WTC11 (cell line): ENCODE data around the gene HOXD10. TPM values are rescaled to one million over a fixed set of nuclear protein-coding genes. Genes with fewer than 3 reads are reported as not detected.
A peak's percentile ranks its signal among the peaks of the same experiment; 100 is the strongest.

Experiments
- ATAC-seq: fragments of 200-7000 bp; cut with Tn5 transposase; 2 replicates; pipeline ENCODE4 v1.10.0; 2021; ENCODE audit warnings: mild to moderate bottlenecking, moderate library complexity
- CTCF ChIA-PET: fragments of 300-600 bp; sonication (Branson Sonifier 250); formaldehyde crosslinking; loops from one replicate; lab custom pipeline; 2021; ENCODE audit warnings: antibody characterized with exemption; lab: Charles Lee
- POLR2A ChIA-PET: fragments of 350-600 bp; sonication (Branson Sonifier 250); formaldehyde crosslinking; loops from one replicate; lab custom pipeline; 2021; ENCODE audit warnings: antibody characterized with exemption; lab: Charles Lee
- DNase-seq: peaks from one replicate; pipeline ENCODE4 v3.0.0; 2021; ENCODE audit warnings: low spot score
- H3K27ac Mint-ChIP-seq: 2 replicates; pipeline ENCODE4 v1.8.0; 2021; ENCODE audit warnings: mixed read lengths
- H3K27me3 Mint-ChIP-seq: 2 replicates; pipeline ENCODE4 v1.8.0; 2021; ENCODE audit warnings: low read depth, mild to moderate bottlenecking, moderate library complexity, mixed read lengths
- H3K36me3 Mint-ChIP-seq: 2 replicates; pipeline ENCODE4 v1.8.0; 2021; ENCODE audit warnings: mixed read lengths
- H3K4me1 Mint-ChIP-seq: 2 replicates; pipeline ENCODE4 v1.8.0; 2022; ENCODE audit warnings: mixed read lengths
- H3K4me3 Mint-ChIP-seq: 2 replicates; pipeline ENCODE4 v1.8.0; 2021; ENCODE audit warnings: mild to moderate bottlenecking, moderate library complexity, mixed read lengths
- H3K9me3 Mint-ChIP-seq: 2 replicates; pipeline ENCODE4 v1.8.0; 2021; ENCODE audit warnings: mixed read lengths
- AR ChIP-seq: fragments of 250-450 bp; sonication (Bioruptor Pico); IDR thresholded peaks from 2 replicates; pipeline ENCODE4 v1.9.0; 2021; ENCODE audit warnings: mild to moderate bottlenecking
- ARID4B ChIP-seq: sonication (generic); formaldehyde crosslinking; IDR thresholded peaks from 2 replicates; pipeline ENCODE4 v1.8.0; 2023; ENCODE audit warnings: missing genetic modification reagents, mild to moderate bottlenecking, borderline replicate concordance
- ATF3 ChIP-seq: sonication (generic); formaldehyde crosslinking; conservative IDR thresholded peaks from 2 replicates; pipeline ENCODE4 v1.8.1; 2022; ENCODE audit warnings: mild to moderate bottlenecking, missing genetic modification reagents
- CBFB ChIP-seq: sonication (generic); formaldehyde crosslinking; IDR thresholded peaks from 2 replicates; pipeline ENCODE4 v1.8.1; 2022; ENCODE audit warnings: mild to moderate bottlenecking, low read depth, missing genetic modification reagents
- CREB1 ChIP-seq: sonication (generic); formaldehyde crosslinking; IDR thresholded peaks from 2 replicates; pipeline ENCODE4 v1.8.0; 2023; ENCODE audit warnings: mild to moderate bottlenecking, missing genetic modification reagents
- ERG ChIP-seq: fragments of 250-450 bp; sonication (Bioruptor Pico); IDR thresholded peaks from 2 replicates; pipeline ENCODE4 v1.8.0; 2021; ENCODE audit warnings: mild to moderate bottlenecking
- ETV6 ChIP-seq: sonication (generic); formaldehyde crosslinking; IDR thresholded peaks from 2 replicates; pipeline ENCODE4 v1.8.1; 2022; ENCODE audit warnings: mild to moderate bottlenecking, missing genetic modification reagents
- FOXJ3 ChIP-seq: sonication (generic); formaldehyde crosslinking; IDR thresholded peaks from 2 replicates; pipeline ENCODE4 v1.9.0; 2021; ENCODE audit warnings: missing genetic modification reagents, mild to moderate bottlenecking, borderline replicate concordance
- JAZF1 ChIP-seq: fragments of 250-450 bp; sonication (Bioruptor Pico); IDR thresholded peaks from 2 replicates; pipeline ENCODE4 v1.9.0; 2021; ENCODE audit warnings: moderate library complexity, mild to moderate bottlenecking, inconsistent platforms
- MXD4 ChIP-seq: fragments of 250-450 bp; sonication (Bioruptor Pico); IDR thresholded peaks from 2 replicates; pipeline ENCODE4 v1.8.0; 2021; ENCODE audit warnings: mild to moderate bottlenecking, moderate library complexity, borderline replicate concordance
- MYBL2 ChIP-seq: sonication (generic); formaldehyde crosslinking; IDR thresholded peaks from 2 replicates; pipeline ENCODE4 v1.8.1; 2023; ENCODE audit warnings: mild to moderate bottlenecking, moderate library complexity, missing genetic modification reagents
- NFYB ChIP-seq: sonication (generic); formaldehyde crosslinking; conservative IDR thresholded peaks from 2 replicates; pipeline ENCODE4 v1.8.0; 2022; ENCODE audit warnings: low read depth, missing genetic modification reagents
- NR2C2 ChIP-seq: sonication (generic); formaldehyde crosslinking; IDR thresholded peaks from 2 replicates; pipeline ENCODE4 v1.8.0; 2022; ENCODE audit warnings: mild to moderate bottlenecking, missing genetic modification reagents
- RELA ChIP-seq: sonication (generic); formaldehyde crosslinking; IDR thresholded peaks from 2 replicates; pipeline ENCODE4 v1.8.1; 2022; ENCODE audit warnings: missing genetic modification reagents, mild to moderate bottlenecking, borderline replicate concordance
- SP1 ChIP-seq: sonication (generic); formaldehyde crosslinking; conservative IDR thresholded peaks from 2 replicates; pipeline ENCODE4 v1.8.1; 2022; ENCODE audit warnings: missing genetic modification reagents
- USF1 ChIP-seq: sonication (generic); formaldehyde crosslinking; IDR thresholded peaks from 2 replicates; pipeline ENCODE4 v1.8.0; 2022; ENCODE audit warnings: mild to moderate bottlenecking, missing genetic modification reagents
- USF2 ChIP-seq: sonication (generic); formaldehyde crosslinking; IDR thresholded peaks from 2 replicates; pipeline ENCODE4 v1.8.1; 2023; ENCODE audit warnings: mild to moderate bottlenecking, missing genetic modification reagents, moderate library complexity
- ZNF232 ChIP-seq: sonication (generic); formaldehyde crosslinking; IDR thresholded peaks from 2 replicates; pipeline ENCODE4 v1.8.0; 2022; ENCODE audit warnings: mild to moderate bottlenecking, missing genetic modification reagents
- ZNF263 ChIP-seq: sonication (generic); formaldehyde crosslinking; IDR thresholded peaks from 2 replicates; pipeline ENCODE4 v1.8.1; 2022; ENCODE audit warnings: low read depth, mild to moderate bottlenecking, moderate library complexity, missing genetic modification reagents
- ZNF396 ChIP-seq: fragments of 250-450 bp; sonication (Bioruptor Pico); IDR thresholded peaks from 2 replicates; pipeline ENCODE4 v1.8.0; 2021; ENCODE audit warnings: mild to moderate bottlenecking, moderate library complexity, borderline replicate concordance
- ZNF671 ChIP-seq: fragments of 250-450 bp; sonication (Bioruptor Pico); IDR thresholded peaks from 2 replicates; pipeline ENCODE4 v1.8.0; 2021; ENCODE audit warnings: mild to moderate bottlenecking
- total RNA-seq: library from RNA; stranded (reverse); gene quantifications from 3 replicates; pipeline ENCODE4 v1.2.3, GENCODE V29; 2021

The HOXD10 gene
- total RNA-seq, 1 experiment from 2014 or later: not detected

- Mint-ChIP-seq H3K4me1 (peaks cover 57% of the 10 kb centered on the region), H3K27me3 (peaks cover 96% of the 10 kb centered on the region), H3K4me3 (peak within 1 kb of the TSS; percentile 61), H3K27ac (no peak within 1 kb of the TSS), H3K36me3 (peaks cover 9% of the 10 kb centered on the region), H3K9me3 (no peaks in the 10 kb centered on the region)
- TF ChIP-seq NFYB (peak; percentile 49; the same call in 1 of the 2 replicates), ARID4B (CRISPR knock-in tag) (no peak), USF2 (CRISPR knock-in tag) (peak; percentile 85), ETV6 (CRISPR knock-in tag) (no peak), USF1 (CRISPR knock-in tag) (0 out of 2 replicates have a peak, but pooled peaks have one; percentile 31)
- ChIA-PET POLR2A (no interaction called here), CTCF (interaction anchor here (0.5 to 1.2 kb wide), 3 partner anchors 13 to 1033 kb away, joined by 3 to 10 read pairs (median 5); no protein-coding TSS in a partner anchor)
- peak; percentile 45 for ATAC-seq
- peak; percentile 76 for DNase-seq
Observed at GRCh38 chr2:176092270-176093144, 24.1 kb upstream of the HOXD10 start, which contains the start of gene HOXD13. Gene HOXD13, plus strand, starts transcription at chr2:176092721. Its CDS starts 170 bp downstream, at chr2:176092891.

- peak; percentile 1 for ATAC-seq
- no peak for DNase-seq
- Mint-ChIP-seq H3K27me3 (peaks cover 96% of the 10 kb centered on the region), H3K36me3 (peaks cover 9% of the 10 kb centered on the region), H3K4me3 (peak overlapping the region; percentile 59), H3K27ac (no peak overlapping the region), H3K9me3 (no peaks in the 10 kb centered on the region), H3K4me1 (peaks cover 58% of the 10 kb centered on the region)
- CTCF ChIA-PET: interaction anchor here (0.5 to 1.2 kb wide), 3 partner anchors 14 to 1033 kb away, joined by 3 to 10 read pairs (median 5); no protein-coding TSS in a partner anchor
- POLR2A ChIA-PET: no interaction called here
- TF ChIP-seq RELA (CRISPR knock-in tag) (no peak), NR2C2 (CRISPR knock-in tag) (no peak), ZNF396 (CRISPR knock-in tag) (no peak), ZNF671 (CRISPR knock-in tag) (no peak), ZNF232 (CRISPR knock-in tag) (no peak), ATF3 (CRISPR knock-in tag) (no peak), MXD4 (CRISPR knock-in tag) (no peak), CREB1 (no peak), CBFB (CRISPR knock-in tag) (no peak), AR (CRISPR knock-in tag) (no peak), SP1 (no peak), ZNF263 (CRISPR knock-in tag) (no peak), FOXJ3 (CRISPR knock-in tag) (no peak), MYBL2 (CRISPR knock-in tag) (no peak), ERG (CRISPR knock-in tag) (no peak), USF1 (CRISPR knock-in tag) (0 out of 2 replicates have a peak, but pooled peaks have one; percentile 54), JAZF1 (CRISPR knock-in tag) (no peak)
Observed at GRCh38 chr2:176093145-176093897, 23.3 kb upstream of the HOXD10 start.
